Caco-2 (cell line): ENCODE results near the gene FAT3. TPM values are rescaled to one million over a fixed set of nuclear protein-coding genes. Genes with fewer than 3 reads are reported as not detected.

Source experiments
- BruUV-seq: library from RNA; stranded (reverse); fragments of 400-500 nt; replicated peaks from 2 replicates; lab custom pipeline; 2021; lab: Mats Ljungman, UMichigan
- CTCF ChIA-PET: fragments of 300-600 bp; sonication (Branson Sonifier 250); formaldehyde crosslinking; loops from one replicate; lab custom pipeline; 2022; ENCODE audit warnings: antibody characterized with exemption; lab: Charles Lee
- POLR2A ChIA-PET: fragments of 300-600 bp; sonication (Branson Sonifier 250); formaldehyde crosslinking; loops from one replicate; lab custom pipeline; 2022; ENCODE audit warnings: antibody characterized with exemption; lab: Charles Lee
- DNase-seq, 2 experiments: peaks; one replicate each; pipeline versions ENCODE4 v3.0.0 to v3.0.0-alpha.2; 2020 to 2022
- H3K27me3 ChIP-seq: replicated peaks from 2 replicates; pipeline ENCODE4 v1.6.0; 2011; ENCODE audit warnings: low read length; ENCODE audit not compliant: control insufficient read depth, insufficient read depth
- H3K36me3 ChIP-seq: 2 replicates; pipeline ENCODE4 v1.5.1; 2011; ENCODE audit warnings: low read length; ENCODE audit not compliant: control insufficient read depth, insufficient read depth
- H3K4me1 ChIP-seq: fragments of 250-450 bp; sonication (Bioruptor Pico); 2 replicates; pipeline ENCODE4 v1.5.1; 2020; ENCODE audit warnings: mild to moderate bottlenecking
- H3K4me3 ChIP-seq: 2 replicates; pipeline ENCODE4 v1.5.1; 2011; ENCODE audit warnings: low read depth, mild to moderate bottlenecking, control low read depth, low read length
- H3K9me3 ChIP-seq: fragments of 250-450 bp; sonication (Bioruptor Pico); 2 replicates; pipeline ENCODE4 v1.5.1; 2020; ENCODE audit warnings: mild to moderate bottlenecking, moderate library complexity
- H3K27ac Mint-ChIP-seq: one replicate; pipeline ENCODE4 v1.8.0; 2022; ENCODE audit warnings: mixed read lengths; ENCODE audit not compliant: unreplicated experiment
- H3K27me3 Mint-ChIP-seq: one replicate; pipeline ENCODE4 v1.8.0; 2022; ENCODE audit warnings: mixed read lengths; ENCODE audit not compliant: insufficient read depth, unreplicated experiment
- H3K36me3 Mint-ChIP-seq: one replicate; pipeline ENCODE4 v1.8.0; 2022; ENCODE audit warnings: mild to moderate bottlenecking, mixed read lengths; ENCODE audit not compliant: insufficient read depth, unreplicated experiment
- H3K4me1 Mint-ChIP-seq: one replicate; pipeline ENCODE4 v1.8.0; 2022; ENCODE audit warnings: low read depth, mixed read lengths; ENCODE audit not compliant: unreplicated experiment
- H3K4me3 Mint-ChIP-seq: one replicate; pipeline ENCODE4 v1.8.0; 2022; ENCODE audit warnings: mild to moderate bottlenecking, moderate library complexity, mixed read lengths; ENCODE audit not compliant: unreplicated experiment
- H3K9me3 Mint-ChIP-seq: one replicate; pipeline ENCODE4 v1.8.0; 2022; ENCODE audit warnings: mixed read lengths; ENCODE audit not compliant: unreplicated experiment
- intact Hi-C: fragments of 100-400 bp; cut with micrococcal nuclease; formaldehyde crosslinking; loops from one replicate; pipeline ENCODE4 v1.10.0; 2022; ENCODE audit not compliant: unreplicated experiment
- total RNA-seq: library from RNA; stranded (reverse); gene quantifications from 2 replicates; pipeline ENCODE4 v1.2.3, GENCODE V29; 2022
- TF ChIP-seq, protein P1 (sequence below), 2 experiments: fragments of 200-600 bp in 1 of 2; IDR thresholded peaks; 1 replicate in 1 of 2; 2 replicates in 1 of 2; pipeline versions ENCODE4 v1.5.1 to v1.8.0; 2011 to 2022; ENCODE audit warnings: antibody characterized with exemption in 1 of 2, control low read depth in 1 of 2, inconsistent platforms in 1 of 2, low read depth in 1 of 2, low read length in 1 of 2, mild to moderate bottlenecking in 1 of 2, moderate library complexity in 1 of 2; ENCODE audit not compliant: insufficient read depth in 1 of 2, severe bottlenecking in 1 of 2, unreplicated experiment in 1 of 2

Gene FAT3
- total RNA-seq, 1 experiment from 2014 or later = 0.02 TPM

- peaks cover 43% of the 10 kb centered on the region for H3K4me1 ChIP-seq
- ChIA-PET POLR2A (interaction anchor here (0.6 kb wide), 1 partner anchor 20 kb away, joined by 4 read pairs; no protein-coding TSS in a partner anchor), CTCF (no interaction called here)
- intact Hi-C loops = loop anchor here (5.0 kb wide), 2 partner anchors 55 to 60 kb away; no protein-coding TSS in a partner anchor
- Mint-ChIP-seq H3K36me3 (peaks cover 6% of the 10 kb centered on the region), H3K4me1 (peaks cover 63% of the 10 kb centered on the region), H3K27me3 (no peaks in the 10 kb centered on the region), H3K27ac (peak overlapping the region; percentile 70), H3K4me3 (peak overlapping the region; percentile 17), H3K9me3 (peaks cover 23% of the 10 kb centered on the region)
- no peaks in the 10 kb centered on the region for H3K36me3 ChIP-seq
- H3K9me3 ChIP-seq = 0 out of 2 replicates have a peak, but pooled peaks cover 5% of the 10 kb centered on the region
- BruUV-seq = no TSS peak
- TF ChIP-seq, protein P1, sequence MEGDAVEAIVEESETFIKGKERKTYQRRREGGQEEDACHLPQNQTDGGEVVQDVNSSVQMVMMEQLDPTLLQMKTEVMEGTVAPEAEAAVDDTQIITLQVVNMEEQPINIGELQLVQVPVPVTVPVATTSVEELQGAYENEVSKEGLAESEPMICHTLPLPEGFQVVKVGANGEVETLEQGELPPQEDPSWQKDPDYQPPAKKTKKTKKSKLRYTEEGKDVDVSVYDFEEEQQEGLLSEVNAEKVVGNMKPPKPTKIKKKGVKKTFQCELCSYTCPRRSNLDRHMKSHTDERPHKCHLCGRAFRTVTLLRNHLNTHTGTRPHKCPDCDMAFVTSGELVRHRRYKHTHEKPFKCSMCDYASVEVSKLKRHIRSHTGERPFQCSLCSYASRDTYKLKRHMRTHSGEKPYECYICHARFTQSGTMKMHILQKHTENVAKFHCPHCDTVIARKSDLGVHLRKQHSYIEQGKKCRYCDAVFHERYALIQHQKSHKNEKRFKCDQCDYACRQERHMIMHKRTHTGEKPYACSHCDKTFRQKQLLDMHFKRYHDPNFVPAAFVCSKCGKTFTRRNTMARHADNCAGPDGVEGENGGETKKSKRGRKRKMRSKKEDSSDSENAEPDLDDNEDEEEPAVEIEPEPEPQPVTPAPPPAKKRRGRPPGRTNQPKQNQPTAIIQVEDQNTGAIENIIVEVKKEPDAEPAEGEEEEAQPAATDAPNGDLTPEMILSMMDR (IDR thresholded peaks at IDR 0.05; ENCODE audit: insufficient read depth in 1 of 2, low read depth in 1 of 2, low read length in 1 of 2, severe bottlenecking in 1 of 2, unreplicated experiment in 1 of 2) = no peak
- H3K4me3 ChIP-seq = no peak overlapping the region
- H3K27me3 ChIP-seq = no peaks in the 10 kb centered on the region
- peak; percentile 50 to 62 for DNase-seq
These were observed 42.2 kb downstream of the FAT3 start for GRCh38 chr11:92266806-92267205.

DNA sequence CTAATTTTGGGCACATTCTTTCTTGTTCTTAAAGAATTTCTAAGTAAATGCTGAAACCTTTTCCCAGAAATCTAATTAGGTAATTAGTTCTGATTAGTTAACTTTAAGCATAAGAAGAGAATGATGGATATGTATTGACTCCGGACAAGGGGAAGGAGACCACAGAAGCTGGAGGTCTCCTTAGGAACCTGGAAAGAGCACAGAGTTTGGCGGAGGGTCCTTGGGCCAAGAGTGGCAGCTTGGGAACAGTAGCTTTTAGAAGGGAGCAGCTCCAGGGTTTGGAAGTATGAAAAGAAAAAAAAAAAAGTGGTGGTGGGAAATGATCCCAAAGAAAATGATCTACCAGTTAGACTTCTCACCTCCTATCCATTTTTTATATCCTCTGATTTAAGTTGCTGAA, 42.7 kb downstream of the FAT3 start:
- Histone ChIP-seq H3K27me3 (no peaks in the 10 kb centered on the region), H3K9me3 (0 out of 2 replicates have a peak, but pooled peaks cover 5% of the 10 kb centered on the region), H3K36me3 (no peaks in the 10 kb centered on the region), H3K4me1 (peaks cover 43% of the 10 kb centered on the region), H3K4me3 (no peak overlapping the region)
- peaks cover 6% of the 10 kb centered on the region for H3K36me3 Mint-ChIP-seq
- H3K4me3 Mint-ChIP-seq = peak overlapping the region; percentile 17
- no peaks in the 10 kb centered on the region for H3K27me3 Mint-ChIP-seq
- ChIA-PET CTCF (no interaction called here), POLR2A (interaction anchor here (0.6 kb wide), 1 partner anchor 19 kb away, joined by 4 read pairs; no protein-coding TSS in a partner anchor)
- peaks cover 26% of the 10 kb centered on the region for H3K9me3 Mint-ChIP-seq
- peaks cover 63% of the 10 kb centered on the region for H3K4me1 Mint-ChIP-seq
- H3K27ac Mint-ChIP-seq = peak overlapping the region; percentile 70
- BruUV-seq = no TSS peak
- TF ChIP-seq, protein P1 (IDR thresholded peaks at IDR 0.05; ENCODE audit: insufficient read depth in 1 of 2, low read depth in 1 of 2, low read length in 1 of 2, severe bottlenecking in 1 of 2, unreplicated experiment in 1 of 2) = no peak
- intact Hi-C loops = loop anchor here (5.0 kb wide), 2 partner anchors 55 to 60 kb away; no protein-coding TSS in a partner anchor
- DNase-seq = no peak

DNA sequence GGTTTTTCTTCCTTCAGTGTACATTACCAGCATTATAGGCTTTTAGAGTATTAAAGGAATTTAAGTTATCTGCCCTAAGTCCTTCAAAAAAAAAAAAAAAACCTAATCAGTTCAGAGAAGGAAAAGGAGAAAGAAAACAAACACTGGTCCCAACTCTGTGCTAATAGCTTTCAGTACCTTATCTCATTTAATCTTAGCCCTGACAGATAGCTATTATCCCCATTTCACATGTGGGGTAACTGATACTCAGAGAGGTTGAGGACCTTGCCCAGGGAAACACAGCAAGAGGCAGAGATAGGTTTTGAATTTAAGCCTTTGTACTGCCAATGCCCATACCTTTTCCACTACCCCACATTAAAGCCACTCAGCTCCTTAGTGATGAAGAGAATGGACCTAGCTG, 43.4 kb downstream of the FAT3 start:
- no peaks in the 10 kb centered on the region for H3K27me3 Mint-ChIP-seq
- no peaks in the 10 kb centered on the region for H3K36me3 ChIP-seq
- BruUV-seq = no TSS peak
- no peaks in the 10 kb centered on the region for H3K27me3 ChIP-seq
- peaks cover 63% of the 10 kb centered on the region for H3K4me1 Mint-ChIP-seq
- H3K9me3 Mint-ChIP-seq = peaks cover 26% of the 10 kb centered on the region
- H3K4me1 ChIP-seq = peaks cover 43% of the 10 kb centered on the region
- H3K36me3 Mint-ChIP-seq = peaks cover 6% of the 10 kb centered on the region
- peak overlapping the region; percentile 70 for H3K27ac Mint-ChIP-seq
- 0 out of 2 replicates have a peak, but pooled peaks cover 5% of the 10 kb centered on the region for H3K9me3 ChIP-seq
- H3K4me3 ChIP-seq = no peak overlapping the region
- ChIA-PET CTCF (interaction anchor here (2.3 kb wide), 1 partner anchor 19 kb away, joined by 12 read pairs; no protein-coding TSS in a partner anchor), POLR2A (interaction anchor here (0.5 to 0.7 kb wide), 2 partner anchors 18 to 58 kb away, joined by 5 to 7 read pairs; no protein-coding TSS in a partner anchor)
- no peak overlapping the region for H3K4me3 Mint-ChIP-seq
- TF ChIP-seq, protein P1 (IDR thresholded peaks at IDR 0.05; ENCODE audit: insufficient read depth in 1 of 2, low read depth in 1 of 2, low read length in 1 of 2, severe bottlenecking in 1 of 2, unreplicated experiment in 1 of 2) = no peak
- peak in 1 of 2 experiments; percentile 27 for DNase-seq
- intact Hi-C loops = loop anchor here (1.0 to 5.0 kb wide), 3 partner anchors 56 to 149 kb away; no protein-coding TSS in a partner anchor
